H1 (cell line): ENCODE data around the gene TRIM5. TPM values are rescaled to one million over a fixed set of nuclear protein-coding genes. Genes with fewer than 3 reads are reported as not detected.

Experiments
- CTCF ChIA-PET: fragments of 300-600 bp; sonication (Branson Sonifier 250); formaldehyde crosslinking; loops from one replicate; lab custom pipeline; 2021; ENCODE audit not compliant: partially characterized antibody; lab: Charles Lee
- POLR2A ChIA-PET: fragments of 300-600 bp; sonication (Branson Sonifier 250); formaldehyde crosslinking; loops from one replicate; lab custom pipeline; 2021; ENCODE audit warnings: inconsistent platforms; ENCODE audit not compliant: partially characterized antibody; lab: Charles Lee
- DNase-seq, 2 experiments: peaks; one replicate each; pipeline versions ENCODE4 v3.0.0 to v3.0.0-alpha.2; 2010 to 2022; ENCODE audit warnings: low spot score in 2 of 2, low read depth in 1 of 2, mixed read lengths in 1 of 2
- FAIRE-seq: peaks from 2 replicates; lab custom pipeline; 2011; peaks lifted over from hg19 to GRCh38; lab: Jason Lieb, UNC
- H2AFZ ChIP-seq: 2 replicates; pipeline ENCODE4 v1.8.1; 2012; ENCODE audit warnings: low read length, inconsistent platforms
- H2AK5ac ChIP-seq: 2 replicates; pipeline ENCODE4 v1.6.1; 2013; ENCODE audit warnings: low read depth, low read length
- H2BK120ac ChIP-seq: replicated peaks from 2 replicates; pipeline ENCODE3; 2013; ENCODE audit warnings: low read depth, low read length, inconsistent platforms
- H2BK12ac ChIP-seq: 2 replicates; pipeline ENCODE4 v1.6.1; 2013; ENCODE audit warnings: low read depth, low read length
- H2BK15ac ChIP-seq: 2 replicates; pipeline ENCODE4 v1.6.1; 2013; ENCODE audit warnings: low read length
- H2BK20ac ChIP-seq: 2 replicates; pipeline ENCODE4 v1.6.1; 2013; ENCODE audit warnings: low read length
- H2BK5ac ChIP-seq: 2 replicates; pipeline ENCODE4 v1.6.1; 2013; ENCODE audit warnings: low read depth, low read length
- H3K14ac ChIP-seq: 2 replicates; pipeline ENCODE4 v1.6.1; 2013; ENCODE audit warnings: inconsistent platforms; ENCODE audit not compliant: insufficient read length
- H3K18ac ChIP-seq: 2 replicates; pipeline ENCODE4 v1.6.1; 2013; ENCODE audit warnings: low read length; ENCODE audit errors: extremely low read depth
- H3K23ac ChIP-seq: 2 replicates; pipeline ENCODE4 v1.6.1; 2013; ENCODE audit warnings: inconsistent platforms; ENCODE audit not compliant: insufficient read length
- H3K23me2 ChIP-seq: 2 replicates; pipeline ENCODE4 v1.6.1; 2013; ENCODE audit warnings: low read depth, low read length
- H3K27ac ChIP-seq: 2 replicates; pipeline ENCODE4 v1.6.1; 2011; ENCODE audit warnings: low read depth, low read length, inconsistent platforms
- H3K27me3 ChIP-seq, 4 experiments: replicated peaks in 1 of 4; 1 replicate in 1 of 4; 2 replicates in 3 of 4; pipeline versions ENCODE4 v1.6.1 to v1.8.1; 2011 to 2013; ENCODE audit warnings: low read length in 3 of 4, mild to moderate bottlenecking in 3 of 4, inconsistent platforms in 2 of 4, mixed read lengths in 2 of 4, moderate library complexity in 1 of 4; ENCODE audit not compliant: control insufficient read depth in 3 of 4, insufficient read depth in 3 of 4; ENCODE audit errors: extremely low read depth in 1 of 4
- H3K36me3 ChIP-seq, 4 experiments: 2 replicates each; pipeline versions ENCODE4 v1.6.1 to v1.8.1; 2011 to 2013; ENCODE audit warnings: mild to moderate bottlenecking in 4 of 4, low read length in 3 of 4, moderate library complexity in 2 of 4, control low read depth in 1 of 4, inconsistent platforms in 1 of 4; ENCODE audit not compliant: insufficient read depth in 4 of 4, control insufficient read depth in 2 of 4
- H3K4ac ChIP-seq: replicated peaks from 2 replicates; pipeline ENCODE3; 2013; ENCODE audit warnings: low read length, low read depth, mixed read lengths, inconsistent platforms; ENCODE audit not compliant: insufficient read length
- H3K4me1 ChIP-seq, 4 experiments: replicated peaks in 1 of 4; 1 replicate in 1 of 4; 2 replicates in 3 of 4; pipeline versions ENCODE4 v1.6.1 to v1.8.1; 2011 to 2013; ENCODE audit warnings: low read length in 3 of 4, inconsistent platforms in 2 of 4, mixed read lengths in 1 of 4; ENCODE audit not compliant: insufficient read depth in 4 of 4, control insufficient read depth in 3 of 4
- H3K4me2 ChIP-seq, 2 experiments: 2 replicates each; pipeline versions ENCODE4 v1.6.1 to v1.8.1; 2011 to 2013; ENCODE audit warnings: low read depth in 2 of 2, low read length in 2 of 2, control low read depth in 1 of 2, inconsistent platforms in 1 of 2, mild to moderate bottlenecking in 1 of 2; ENCODE audit not compliant: insufficient read depth in 1 of 2
- H3K4me3 ChIP-seq, 4 experiments: fragments of 200-600, 300-600 bp in 1 of 4; sonication (generic), shearing (Covaris generic), sonication (Bioruptor Twin) in 1 of 4; 2 replicates each; pipeline versions ENCODE4 v1.5.1 to v1.8.1; 2011 to 2016; ENCODE audit warnings: low read length in 4 of 4, low read depth in 3 of 4, control low read depth in 2 of 4, inconsistent platforms in 2 of 4, mild to moderate bottlenecking in 2 of 4, mixed read lengths in 1 of 4, moderate library complexity in 1 of 4; ENCODE audit not compliant: insufficient read depth in 2 of 4; ENCODE audit errors: extremely low read depth in 1 of 4
- H3K56ac ChIP-seq: replicated peaks from 2 replicates; pipeline ENCODE3; 2013; ENCODE audit warnings: low read depth, mild to moderate bottlenecking, mixed read lengths, low read length, inconsistent platforms; ENCODE audit not compliant: insufficient read length
- H3K79me1 ChIP-seq: 2 replicates; pipeline ENCODE4 v1.6.1; 2013; ENCODE audit warnings: low read depth, low read length, control low read depth
- H3K79me2 ChIP-seq, 2 experiments: 2 replicates each; pipeline versions ENCODE4 v1.6.1 to v1.8.1; 2012 to 2013; ENCODE audit warnings: low read length in 2 of 2, mild to moderate bottlenecking in 2 of 2, inconsistent platforms in 1 of 2; ENCODE audit not compliant: insufficient read depth in 2 of 2, control insufficient read depth in 1 of 2
- H3K9ac ChIP-seq, 4 experiments: replicated peaks in 1 of 4; 1 replicate in 1 of 4; 2 replicates in 3 of 4; pipeline versions ENCODE4 v1.6.1 to v1.8.1; 2011 to 2013; ENCODE audit warnings: low read depth in 3 of 4, low read length in 3 of 4, control low read depth in 2 of 4, mild to moderate bottlenecking in 2 of 4, moderate library complexity in 2 of 4, inconsistent platforms in 1 of 4; ENCODE audit errors: extremely low read depth in 1 of 4
- H3K9me3 ChIP-seq, 2 experiments: 2 replicates each; pipeline versions ENCODE4 v1.6.1 to v1.8.1; 2012 to 2013; ENCODE audit warnings: mild to moderate bottlenecking in 2 of 2, moderate library complexity in 2 of 2, control low read depth in 1 of 2, inconsistent platforms in 1 of 2, low read depth in 1 of 2, low read length in 1 of 2, mixed read lengths in 1 of 2; ENCODE audit not compliant: insufficient read depth in 2 of 2
- H4K20me1 ChIP-seq, 2 experiments: replicated peaks in 1 of 2; 2 replicates each; pipeline versions ENCODE3 to v1.8.1; 2011 to 2013; ENCODE audit warnings: inconsistent platforms in 2 of 2, low read length in 2 of 2, mild to moderate bottlenecking in 1 of 2; ENCODE audit not compliant: insufficient read depth in 2 of 2, control insufficient read depth in 1 of 2
- H4K5ac ChIP-seq: 2 replicates; pipeline ENCODE4 v1.6.1; 2013; ENCODE audit warnings: low read length, low read depth, mixed read lengths, inconsistent platforms; ENCODE audit not compliant: insufficient read length
- H4K8ac ChIP-seq: 2 replicates; pipeline ENCODE4 v1.8.0; 2013; ENCODE audit warnings: mild to moderate bottlenecking, moderate library complexity, low read length, inconsistent platforms; ENCODE audit not compliant: insufficient read depth; ENCODE audit errors: extremely low read depth
- H4K91ac ChIP-seq: replicated peaks from 2 replicates; pipeline ENCODE3; 2013; ENCODE audit warnings: low read length, mixed read lengths, inconsistent platforms; ENCODE audit not compliant: insufficient read length
- BCL11A ChIP-seq, 2 experiments: IDR thresholded peaks; one replicate each; pipeline ENCODE4 v1.6.1; 2011; ENCODE audit warnings: low read depth in 2 of 2, low read length in 2 of 2, mild to moderate bottlenecking in 2 of 2
- BRCA1 ChIP-seq: IDR thresholded peaks from 2 replicates; pipeline ENCODE4 v1.6.1; 2012; ENCODE audit warnings: low read depth, low read length, improper control_type of control experiment
- CREB1 ChIP-seq: IDR thresholded peaks from 2 replicates; pipeline ENCODE4 v1.6.1; 2012; ENCODE audit warnings: inconsistent platforms
- CTBP2 ChIP-seq: IDR thresholded peaks from 2 replicates; pipeline ENCODE4 v1.7.0; 2011; ENCODE audit warnings: borderline replicate concordance, mild to moderate bottlenecking, moderate library complexity, mixed read lengths, low read length; ENCODE audit not compliant: insufficient read depth, insufficient read length
- CTCF ChIP-seq, 3 experiments: IDR thresholded peaks; 1 replicate in 2 of 3; 2 replicates in 1 of 3; pipeline versions ENCODE4 v1.5.1 to v1.6.1; 2011; ENCODE audit warnings: low read length in 3 of 3, mild to moderate bottlenecking in 3 of 3, inconsistent platforms in 2 of 3, low read depth in 1 of 3, moderate library complexity in 1 of 3; ENCODE audit not compliant: insufficient read depth in 1 of 3; ENCODE audit errors: control extremely low read depth in 1 of 3
- JUND ChIP-seq: IDR thresholded peaks from 2 replicates; pipeline ENCODE4 v1.6.1; 2011; ENCODE audit warnings: mild to moderate bottlenecking, improper control_type of control experiment, low read length
- MAX ChIP-seq: IDR thresholded peaks from 2 replicates; pipeline ENCODE4 v1.6.1; 2012; ENCODE audit warnings: inconsistent platforms
- NRF1 ChIP-seq: IDR thresholded peaks from 2 replicates; pipeline ENCODE4 v1.6.1; 2011; ENCODE audit warnings: mild to moderate bottlenecking, low read depth, low read length, improper control_type of control experiment
- SIN3A ChIP-seq, 2 experiments: IDR thresholded peaks in 1 of 2; conservative IDR thresholded peaks in 1 of 2; 2 replicates each; pipeline ENCODE4 v1.6.1; 2011 to 2012; ENCODE audit warnings: low read length in 2 of 2, improper control_type of control experiment in 1 of 2, low read depth in 1 of 2, mild to moderate bottlenecking in 1 of 2
- SRF ChIP-seq: IDR thresholded peaks from 2 replicates; pipeline ENCODE4 v1.6.1; 2011; ENCODE audit warnings: mild to moderate bottlenecking, low read depth, low read length, moderate library complexity
- SUZ12 ChIP-seq: fragments of 200-600 bp; sonication (generic); IDR thresholded peaks from 2 replicates; pipeline ENCODE4 v1.6.1; 2012; ENCODE audit warnings: mild to moderate bottlenecking, inconsistent platforms, low read length, moderate library complexity, mixed read lengths
- WGBS, 2 experiments: shearing (Covaris generic) in 1 of 2; methylation state at CpG; one replicate each; pipeline versions ENCODE4 v1.1.6 to v1.1.7; 2013 to 2015; ENCODE audit warnings: low lambda C conversion rate in 2 of 2, mixed read lengths in 2 of 2, inconsistent platforms in 1 of 2, low coverage in 1 of 2, missing lambda C conversion rate in 1 of 2; ENCODE audit not compliant: insufficient replicate concordance in 2 of 2, insufficient coverage in 1 of 2, insufficient read length in 1 of 2; ENCODE audit errors: extremely low coverage in 1 of 2, missing lambda C conversion rate in 1 of 2; 5-methylcytosine and 5-hydroxymethylcytosine counted together
- polyA plus RNA-seq, 7 experiments: library from polyadenylated mRNA; depleted of rRNA in 3 of 7; stranded (reverse) in 5 of 7; unstranded in 2 of 7; fragments of >200 nt in 5 of 7; fragments of 200-250 nt in 2 of 7; gene quantifications; 1 replicate in 5 of 7; 2 replicates in 1 of 7; 4 replicates in 1 of 7; pipeline versions ENCODE4 v1.2.1 to v1.2.3, GENCODE V29; 2011 to 2013; ENCODE audit warnings: missing spikeins in 2 of 7, mixed read lengths in 2 of 7
- total RNA-seq: library from RNA; stranded (reverse); fragmentation: NEBNext Ultra II Directional; extraction: Animal tissue kit (Norgen Biotek cat#: 25700); gene quantifications from 2 replicates; pipeline ENCODE4 v1.2.1, GENCODE V29; 2021

Gene TRIM5
- total and polyA plus RNA-seq, 2 of the 8 experiments (the other 6 are each of a cell fraction or from before 2014, with no cell fraction given): 23.5 to 35.5 TPM

- Histone ChIP-seq H3K14ac (no peak overlapping the region), H3K4me1 (no peaks in the 10 kb centered on the region), H2AK5ac (no peak overlapping the region), H2BK15ac (no peak overlapping the region), H3K4me3 (no peak overlapping the region), H3K79me1 (no peaks in the 10 kb centered on the region), H3K9ac (no peak overlapping the region), H3K27me3 (no peaks in the 10 kb centered on the region), H2BK20ac (no peak overlapping the region), H3K9me3 (no peaks in the 10 kb centered on the region), H2AFZ (no peak overlapping the region), H3K4me2 (no peak overlapping the region), H3K79me2 (no peaks in the 10 kb centered on the region), H3K23ac (no peak overlapping the region), H2BK12ac (no peak overlapping the region), H4K91ac (no peak overlapping the region), H3K23me2 (no peaks in the 10 kb centered on the region), H4K8ac (no peak overlapping the region), H3K56ac (no peak overlapping the region), H2BK5ac (no peak overlapping the region), H4K20me1 (no peaks in the 10 kb centered on the region), H3K4ac (no peak overlapping the region), H3K18ac (no peak overlapping the region), H3K36me3 (peaks cover 0 to 25% (median 9%) of the 10 kb centered on the region in 4 experiments; a peak in 4 of 8 replicates), H4K5ac (no peak overlapping the region), H3K27ac (no peak overlapping the region), H2BK120ac (no peak overlapping the region)
- 95% methylated on average over 6 of the region's 6 CpGs; no CpG with 5 or more reads in 1 of the 2 experiments for WGBS, 2 experiments
- POLR2A ChIA-PET: no interaction called here
- FAIRE-seq: no peak
- CTCF ChIA-PET: no interaction called here
- no peak for DNase-seq
- no peak for TF ChIP-seq CTCF (IDR thresholded peaks at IDR 0.05; ENCODE audit: control extremely low read depth in 1 of 3, insufficient read depth in 1 of 3, low read depth in 1 of 3, low read length in 3 of 3)
- no peak for TF ChIP-seq BRCA1
- no peak for TF ChIP-seq MAX
- no peak for TF ChIP-seq SIN3A (conservative IDR thresholded peaks at IDR 0.05 in 1 of 2, IDR thresholded peaks at IDR 0.05 in 1 of 2; ENCODE audit: low read depth in 1 of 2, low read length in 2 of 2)
- no peak for TF ChIP-seq BCL11A (IDR thresholded peaks at IDR 0.05; ENCODE audit: low read depth in 2 of 2, low read length in 2 of 2)
- TF ChIP-seq SUZ12: no peak
- no peak for TF ChIP-seq JUND
- no peak for TF ChIP-seq CREB1
- no peak for TF ChIP-seq SRF
- TF ChIP-seq NRF1: no peak
- TF ChIP-seq CTBP2: no peak
These were observed 18.5 kb downstream of the TRIM5 start for GRCh38 chr11:5666402-5666793.
